PC-3 (cell line): ENCODE measurements around the gene COPS2. TPM values are rescaled to one million over a fixed set of nuclear protein-coding genes. Genes with fewer than 3 reads are reported as not detected.
"Not testable (repeated sequence)": the region's sequence is repeated elsewhere in the genome, so short reads cannot be mapped to it uniquely, and the experiment has no call there.

Experiments
- ATAC-seq: fragments of 200-7000 bp; cut with Tn5 transposase; 2 replicates; pipeline ENCODE4 v1.9.1; 2020; ENCODE audit warnings: mild to moderate bottlenecking, moderate library complexity
- BruUV-seq: library from RNA; stranded (reverse); fragments of 400-500 nt; replicated peaks from 2 replicates; lab custom pipeline; 2021; lab: Mats Ljungman, UMichigan
- CTCF ChIA-PET: fragments of 300-600 bp; sonication (Branson Sonifier 250); formaldehyde crosslinking; loops from one replicate; lab custom pipeline; 2022; ENCODE audit warnings: antibody characterized with exemption; lab: Charles Lee
- POLR2A ChIA-PET: fragments of 300-600 bp; sonication (Branson Sonifier 250); formaldehyde crosslinking; loops from one replicate; lab custom pipeline; 2022; ENCODE audit warnings: antibody characterized with exemption; ENCODE audit not compliant: unreplicated experiment; lab: Charles Lee
- DNase-seq: peaks from one replicate; pipeline ENCODE4 v3.0.0-alpha.2; 2015
- H2AFZ ChIP-seq: fragments of 300-600 bp; sonication (generic); 2 replicates; pipeline ENCODE4 v1.6.0; 2016; ENCODE audit warnings: antibody characterized with exemption, low read length
- H3F3A ChIP-seq: fragments of 300-600 bp; sonication (generic); one replicate; pipeline ENCODE4 v1.6.0; 2017; ENCODE audit warnings: antibody characterized with exemption, low read length, control low read depth, mild to moderate bottlenecking; ENCODE audit not compliant: unreplicated experiment
- H3K27ac ChIP-seq: fragments of 300-600 bp; sonication (generic); 2 replicates; pipeline ENCODE4 v1.5.1; 2016; ENCODE audit warnings: mild to moderate bottlenecking, low read length
- H3K27me3 ChIP-seq: fragments of 300-600 bp; sonication (generic); 2 replicates; pipeline ENCODE4 v1.6.1; 2016; ENCODE audit warnings: low read length, mixed read lengths
- H3K36me3 ChIP-seq: fragments of 300-600 bp; sonication (generic); 2 replicates; pipeline ENCODE4 v1.6.1; 2016; ENCODE audit warnings: low read depth, mixed run types, low read length, mixed read lengths
- H3K4me1 ChIP-seq: fragments of 300-600 bp; sonication (generic); 2 replicates; pipeline ENCODE4 v1.5.1; 2016; ENCODE audit warnings: low read length; ENCODE audit not compliant: insufficient read depth
- H3K4me2 ChIP-seq: fragments of 300-600 bp; sonication (generic); 2 replicates; pipeline ENCODE4 v1.6.0; 2016; ENCODE audit warnings: low read length
- H3K4me3 ChIP-seq: fragments of 300-600 bp; sonication (generic); 2 replicates; pipeline ENCODE4 v1.5.1; 2016; ENCODE audit warnings: mild to moderate bottlenecking, low read length, mixed read lengths
- H3K79me2 ChIP-seq: fragments of 300-600 bp; sonication (generic); 2 replicates; pipeline ENCODE4 v1.6.1; 2017; ENCODE audit warnings: low read length, mixed read lengths
- H3K9ac ChIP-seq: fragments of 300-600 bp; sonication (generic); 2 replicates; pipeline ENCODE4 v1.6.0; 2016; ENCODE audit warnings: mild to moderate bottlenecking, low read length
- H3K9me2 ChIP-seq: fragments of 300-600 bp; sonication (generic); replicated peaks from 2 replicates; pipeline ENCODE4 v1.6.1; 2016; ENCODE audit warnings: mixed run types, low read length, mixed read lengths
- H3K9me3 ChIP-seq: fragments of 300-600 bp; sonication (generic); 2 replicates; pipeline ENCODE4 v1.6.1; 2016; ENCODE audit warnings: low read length, mixed read lengths
- H4K20me1 ChIP-seq: fragments of 300-600 bp; sonication (generic); 2 replicates; pipeline ENCODE4 v1.6.1; 2016; ENCODE audit warnings: low read length, mixed read lengths
- EZH2 ChIP-seq: fragments of 300-600 bp; sonication (generic); IDR thresholded peaks from one replicate; pipeline ENCODE4 v1.6.1; 2017; ENCODE audit warnings: antibody characterized with exemption, mild to moderate bottlenecking, low read length; ENCODE audit not compliant: unreplicated experiment
- EZH2phosphoT487 ChIP-seq: fragments of 300-600 bp; sonication (generic); IDR thresholded peaks from 2 replicates; pipeline ENCODE4 v1.6.1; 2018; ENCODE audit warnings: mild to moderate bottlenecking, antibody characterized with exemption, low read length, borderline replicate concordance
- intact Hi-C: fragments of 100-400 bp; cut with micrococcal nuclease; formaldehyde crosslinking; loops from 2 replicates; pipeline ENCODE4 v1.9.0; 2023
- total RNA-seq: library from RNA; depleted of rRNA; stranded (reverse); fragments of >200 nt; gene quantifications from 2 replicates; pipeline ENCODE4 v1.2.3, GENCODE V29; 2014
- TF ChIP-seq, protein P1 (sequence below): fragments of 300-600 bp; sonication (generic); conservative IDR thresholded peaks from 2 replicates; pipeline ENCODE4 v1.5.1; 2017; ENCODE audit warnings: antibody characterized with exemption, low read depth, mild to moderate bottlenecking, low read length

Gene COPS2
- total RNA-seq, 1 experiment from 2014 or later, result 30.4 TPM

DNA sequence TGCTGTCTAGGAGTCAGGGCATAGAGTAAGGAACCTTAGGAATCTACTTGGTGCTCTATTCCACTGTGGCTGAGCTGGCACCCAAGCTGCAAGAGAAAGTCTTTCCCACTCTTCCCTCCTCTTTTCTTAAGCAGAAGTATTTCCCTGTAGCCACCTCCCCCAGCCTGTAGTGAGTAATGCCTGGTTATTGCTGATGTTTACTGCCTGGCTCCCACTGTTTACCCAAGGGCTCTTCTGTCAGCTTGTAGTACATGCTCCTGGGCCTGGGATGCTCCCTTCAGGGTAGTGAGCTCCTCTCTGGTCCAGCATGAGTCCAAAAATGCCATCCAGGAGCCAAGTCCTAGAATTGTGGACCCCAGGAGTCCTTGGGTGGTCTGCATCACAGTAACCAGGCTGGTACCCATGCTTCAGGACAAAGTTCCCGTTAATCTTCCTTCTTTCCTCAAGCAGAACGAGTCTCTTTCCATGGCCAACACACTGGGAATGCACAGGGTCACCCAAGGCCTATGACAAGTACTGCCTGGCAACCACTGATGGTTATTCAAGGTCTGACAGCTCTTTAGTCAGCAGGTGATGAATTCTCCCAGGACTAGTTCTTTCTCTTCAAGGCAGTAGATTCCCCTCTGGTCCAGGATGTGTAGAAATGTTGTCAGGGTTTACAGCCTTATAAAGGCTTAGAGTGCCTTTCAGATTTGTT, 32.3 kb upstream of the COPS2 start:
- Histone ChIP-seq H4K20me1 (no peaks in the 10 kb centered on the region), H3K27ac (no peak overlapping the region), H3F3A (no peaks in the 10 kb centered on the region), H3K9me2 (no peaks in the 10 kb centered on the region), H3K36me3 (no peaks in the 10 kb centered on the region), H3K4me2 (no peak overlapping the region), H2AFZ (no peak overlapping the region), H3K27me3 (no peaks in the 10 kb centered on the region), H3K4me1 (peaks cover 4% of the 10 kb centered on the region; the same call in 1 of the 2 replicates), H3K9me3 (no peaks in the 10 kb centered on the region), H3K4me3 (no peak overlapping the region), H3K79me2 (peaks cover 21% of the 10 kb centered on the region; the same call in 1 of the 2 replicates), H3K9ac (no peak overlapping the region)
- no TSS peak for BruUV-seq
- TF ChIP-seq, protein P1, sequence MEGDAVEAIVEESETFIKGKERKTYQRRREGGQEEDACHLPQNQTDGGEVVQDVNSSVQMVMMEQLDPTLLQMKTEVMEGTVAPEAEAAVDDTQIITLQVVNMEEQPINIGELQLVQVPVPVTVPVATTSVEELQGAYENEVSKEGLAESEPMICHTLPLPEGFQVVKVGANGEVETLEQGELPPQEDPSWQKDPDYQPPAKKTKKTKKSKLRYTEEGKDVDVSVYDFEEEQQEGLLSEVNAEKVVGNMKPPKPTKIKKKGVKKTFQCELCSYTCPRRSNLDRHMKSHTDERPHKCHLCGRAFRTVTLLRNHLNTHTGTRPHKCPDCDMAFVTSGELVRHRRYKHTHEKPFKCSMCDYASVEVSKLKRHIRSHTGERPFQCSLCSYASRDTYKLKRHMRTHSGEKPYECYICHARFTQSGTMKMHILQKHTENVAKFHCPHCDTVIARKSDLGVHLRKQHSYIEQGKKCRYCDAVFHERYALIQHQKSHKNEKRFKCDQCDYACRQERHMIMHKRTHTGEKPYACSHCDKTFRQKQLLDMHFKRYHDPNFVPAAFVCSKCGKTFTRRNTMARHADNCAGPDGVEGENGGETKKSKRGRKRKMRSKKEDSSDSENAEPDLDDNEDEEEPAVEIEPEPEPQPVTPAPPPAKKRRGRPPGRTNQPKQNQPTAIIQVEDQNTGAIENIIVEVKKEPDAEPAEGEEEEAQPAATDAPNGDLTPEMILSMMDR, result no peak
- no peak for TF ChIP-seq EZH2phosphoT487
- ChIA-PET CTCF (no interaction called here), POLR2A (no interaction called here)
- intact Hi-C loops, result loop anchor here (1.0 kb wide), 1 partner anchor 15 kb away; no protein-coding TSS in a partner anchor
- ATAC-seq, result peak; percentile 63
- peak; percentile 26 for DNase-seq

DNA sequence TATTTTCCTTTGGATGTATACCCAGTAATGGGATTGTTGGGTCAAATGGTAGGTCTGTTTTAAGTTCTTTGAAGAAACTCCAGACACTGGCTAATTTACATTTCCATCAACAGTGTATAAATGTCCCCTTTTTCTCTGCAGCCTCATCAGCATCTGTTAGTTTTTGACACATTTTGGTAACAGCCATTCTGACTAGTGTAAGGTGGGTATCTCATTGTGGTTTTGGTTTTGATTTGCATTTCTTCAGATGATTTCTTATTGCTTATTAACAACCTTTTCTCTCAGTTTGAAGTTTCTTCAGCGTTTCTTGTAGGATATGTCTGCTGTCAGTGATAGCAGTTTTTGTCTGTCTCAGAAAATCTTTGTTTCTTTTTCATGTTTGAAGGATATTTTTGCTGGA, 30.1 kb upstream of the COPS2 start:
- BruUV-seq, result no TSS peak
- peaks cover 4% of the 10 kb centered on the region; the same call in 1 of the 2 replicates for H3K4me1 ChIP-seq
- ATAC-seq (no peak), DNase-seq (no peak)
- ChIA-PET CTCF (no interaction called here), POLR2A (no interaction called here)
- H3K9ac ChIP-seq, result no peak overlapping the region
- H3F3A ChIP-seq, result no peaks in the 10 kb centered on the region
- no peak overlapping the region for H3K4me3 ChIP-seq
- no peak overlapping the region for H3K4me2 ChIP-seq
- no peaks in the 10 kb centered on the region for H3K9me3 ChIP-seq
- H4K20me1 ChIP-seq, result no peaks in the 10 kb centered on the region
- no peaks in the 10 kb centered on the region for H3K27me3 ChIP-seq
- intact Hi-C loops, result no loop called here
- TF ChIP-seq, protein P1, result no peak
- TF ChIP-seq EZH2 (no peak), EZH2phosphoT487 (no peak)
- no peak overlapping the region for H3K27ac ChIP-seq
- H3K9me2 ChIP-seq, result no peaks in the 10 kb centered on the region
- H3K79me2 ChIP-seq, result peaks cover 21% of the 10 kb centered on the region; the same call in 1 of the 2 replicates
- H3K36me3 ChIP-seq, result no peaks in the 10 kb centered on the region
- H2AFZ ChIP-seq, result no peak overlapping the region

DNA sequence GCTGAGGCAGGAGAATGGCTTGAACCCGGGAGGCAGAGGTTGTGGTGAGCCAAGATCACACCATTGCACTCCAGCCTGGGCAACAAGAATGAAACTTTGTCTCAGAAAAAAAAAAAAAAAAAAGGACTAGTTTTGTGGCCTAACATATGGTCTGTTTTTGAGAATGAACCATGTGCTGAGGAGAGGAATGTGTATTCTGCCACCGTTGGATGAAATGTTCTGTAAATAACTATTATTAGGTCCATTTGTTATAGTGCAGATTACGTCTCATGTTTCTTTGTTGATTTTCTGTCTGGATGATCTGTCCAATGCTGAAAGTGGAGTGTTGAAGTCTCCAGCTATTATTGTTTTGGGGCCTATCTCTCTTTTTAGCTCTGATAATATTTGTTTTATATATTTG, 28.3 kb upstream of the COPS2 start:
- H3K27ac ChIP-seq, H3F3A ChIP-seq, H3K36me3 ChIP-seq, POLR2A ChIA-PET, H3K9me3 ChIP-seq, H3K27me3 ChIP-seq, H3K4me2 ChIP-seq, H2AFZ ChIP-seq, H3K9ac ChIP-seq, DNase-seq, intact Hi-C loops, H3K4me3 ChIP-seq, CTCF ChIA-PET, BruUV-seq, H4K20me1 ChIP-seq, H3K9me2 ChIP-seq, ATAC-seq, H3K4me1 ChIP-seq: not testable (repeated sequence)
- peaks cover 17% of the 10 kb centered on the region; the same call in 1 of the 2 replicates for H3K79me2 ChIP-seq
